ENCODE results near the gene PRKCZ.

GRCh38 chr1:2090216-2090890 is 40.1 kb downstream of the PRKCZ start:
- TF ChIP-seq, protein P1, sequence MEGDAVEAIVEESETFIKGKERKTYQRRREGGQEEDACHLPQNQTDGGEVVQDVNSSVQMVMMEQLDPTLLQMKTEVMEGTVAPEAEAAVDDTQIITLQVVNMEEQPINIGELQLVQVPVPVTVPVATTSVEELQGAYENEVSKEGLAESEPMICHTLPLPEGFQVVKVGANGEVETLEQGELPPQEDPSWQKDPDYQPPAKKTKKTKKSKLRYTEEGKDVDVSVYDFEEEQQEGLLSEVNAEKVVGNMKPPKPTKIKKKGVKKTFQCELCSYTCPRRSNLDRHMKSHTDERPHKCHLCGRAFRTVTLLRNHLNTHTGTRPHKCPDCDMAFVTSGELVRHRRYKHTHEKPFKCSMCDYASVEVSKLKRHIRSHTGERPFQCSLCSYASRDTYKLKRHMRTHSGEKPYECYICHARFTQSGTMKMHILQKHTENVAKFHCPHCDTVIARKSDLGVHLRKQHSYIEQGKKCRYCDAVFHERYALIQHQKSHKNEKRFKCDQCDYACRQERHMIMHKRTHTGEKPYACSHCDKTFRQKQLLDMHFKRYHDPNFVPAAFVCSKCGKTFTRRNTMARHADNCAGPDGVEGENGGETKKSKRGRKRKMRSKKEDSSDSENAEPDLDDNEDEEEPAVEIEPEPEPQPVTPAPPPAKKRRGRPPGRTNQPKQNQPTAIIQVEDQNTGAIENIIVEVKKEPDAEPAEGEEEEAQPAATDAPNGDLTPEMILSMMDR (IDR thresholded peaks at IDR 0.05): no peak
- TF ChIP-seq POLR2AphosphoS5 (IDR thresholded peaks at IDR 0.05) (no peak), EP300 (IDR thresholded peaks at IDR 0.05) (no peak), POLR2A (IDR thresholded peaks at IDR 0.05; ENCODE audit: low read depth) (no peak)

All from esophagus muscularis mucosa (tissue), 4 donors.